ENCODE data around the gene ALDH3B2. TPM values are rescaled to one million over a fixed set of nuclear protein-coding genes. Genes with fewer than 3 reads are reported as not detected.

The ALDH3B2 gene
- total and polyA plus RNA-seq, 4 donors: 1.1 to 4.8 (median 2.5) TPM

- peaks cover 0 to 2% (median 0%) of the 10 kb centered on the region in 4 donors for H3K9me3 ChIP-seq (ENCODE audit: control insufficient read depth in 4 of 4, insufficient read depth in 3 of 4, low read length in 3 of 4)
- no peaks in the 10 kb centered on the region for H3K27me3 ChIP-seq (ENCODE audit: control insufficient read depth in 3 of 3, insufficient read depth in 3 of 3, low read length in 2 of 3)
- no peaks in the 10 kb centered on the region for H3K4me1 ChIP-seq (ENCODE audit: control insufficient read depth in 5 of 5, insufficient read depth in 5 of 5, low read length in 5 of 5)
- 62 to 86% methylated on average over 11 of the region's 11 CpGs for WGBS, 2 donors
- H3K27ac ChIP-seq (ENCODE audit: low read depth in 1 of 2, low read length in 1 of 2): no peak overlapping the region
- no peaks in the 10 kb centered on the region for H3K36me3 ChIP-seq (ENCODE audit: control insufficient read depth in 4 of 4, insufficient read depth in 4 of 4, low read length in 4 of 4)
- H3K9ac ChIP-seq (ENCODE audit: insufficient read depth in 1 of 2, low read length in 2 of 2): no peak overlapping the region
- no peak for TF ChIP-seq CTCF (IDR thresholded peaks at IDR 0.05; ENCODE audit: control extremely low read depth, extremely low read depth)
- ATAC-seq (ENCODE audit: insufficient read depth, low FRiP score) (no peak), DNase-seq (peak; percentile 6 to 40 (median 31))
- no peak overlapping the region for H3K4me3 ChIP-seq
These were observed 26.3 kb upstream of the ALDH3B2 start for GRCh38 chr11:67700548-67701262.

GRCh38 chr11:67700141-67700540 is 25.7 kb upstream of the ALDH3B2 start:
- H3K36me3 ChIP-seq (ENCODE audit: control insufficient read depth in 4 of 4, insufficient read depth in 4 of 4, low read length in 4 of 4): no peaks in the 10 kb centered on the region
- no peaks in the 10 kb centered on the region for H3K27me3 ChIP-seq (ENCODE audit: control insufficient read depth in 3 of 3, insufficient read depth in 3 of 3, low read length in 2 of 3)
- H3K4me3 ChIP-seq: no peak overlapping the region
- no peaks in the 10 kb centered on the region for H3K4me1 ChIP-seq (ENCODE audit: control insufficient read depth in 5 of 5, insufficient read depth in 5 of 5, low read length in 5 of 5)
- no peak for TF ChIP-seq CTCF (IDR thresholded peaks at IDR 0.05; ENCODE audit: control extremely low read depth, extremely low read depth)
- H3K27ac ChIP-seq (ENCODE audit: low read depth in 1 of 2, low read length in 1 of 2): no peak overlapping the region
- DNase-seq (no peak), ATAC-seq (ENCODE audit: insufficient read depth, low FRiP score) (no peak)
- H3K9me3 ChIP-seq (ENCODE audit: control insufficient read depth in 4 of 4, insufficient read depth in 3 of 4, low read length in 3 of 4): peaks cover 0 to 2% (median 0%) of the 10 kb centered on the region in 4 donors
- no peak overlapping the region for H3K9ac ChIP-seq (ENCODE audit: insufficient read depth in 1 of 2, low read length in 2 of 2)
- WGBS, 2 donors: 59 to 69% methylated on average over 10 of the region's 10 CpGs

GRCh38 chr11:67699521-67699920 is 25.1 kb upstream of the ALDH3B2 start:
- no peaks in the 10 kb centered on the region for H3K36me3 ChIP-seq (ENCODE audit: control insufficient read depth in 4 of 4, insufficient read depth in 4 of 4, low read length in 4 of 4)
- no peaks in the 10 kb centered on the region for H3K27me3 ChIP-seq (ENCODE audit: control insufficient read depth in 3 of 3, insufficient read depth in 3 of 3, low read length in 2 of 3)
- no peak for ATAC-seq (ENCODE audit: insufficient read depth, low FRiP score)
- 83 to 85% methylated on average over 10 of the region's 10 CpGs for WGBS, 2 donors
- no peak overlapping the region for H3K27ac ChIP-seq (ENCODE audit: low read depth in 1 of 2, low read length in 1 of 2)
- H3K4me1 ChIP-seq (ENCODE audit: control insufficient read depth in 5 of 5, insufficient read depth in 5 of 5, low read length in 5 of 5): no peaks in the 10 kb centered on the region
- TF ChIP-seq CTCF (IDR thresholded peaks at IDR 0.05; ENCODE audit: control extremely low read depth, extremely low read depth): no peak
- peaks cover 0 to 2% (median 0%) of the 10 kb centered on the region in 4 donors for H3K9me3 ChIP-seq (ENCODE audit: control insufficient read depth in 4 of 4, insufficient read depth in 3 of 4, low read length in 3 of 4)
- H3K9ac ChIP-seq (ENCODE audit: insufficient read depth in 1 of 2, low read length in 2 of 2): no peak overlapping the region
- no peak overlapping the region for H3K4me3 ChIP-seq
- no peak for DNase-seq
